SK-N-SH treated with all-trans-retinoic acid at 6 μM for 48 hours (cell line): ENCODE results near the gene HIGD2B.

Source experiments
- ATAC-seq: fragments of 200-7000 bp; cut with Tn5 transposase; 3 replicates; pipeline ENCODE4 v1.9.1; 2020; ENCODE audit warnings: mild to moderate bottlenecking, moderate library complexity
- ARNTL ChIP-seq: fragments of 450-650 bp; formaldehyde crosslinking; IDR thresholded peaks from 2 replicates; pipeline ENCODE4 v1.5.0; 2020; ENCODE audit warnings: low read depth, mild to moderate bottlenecking, moderate library complexity, borderline replicate concordance
- BACH2 ChIP-seq: fragments of 250-450 bp; sonication (Bioruptor Pico); IDR thresholded peaks from 2 replicates; pipeline ENCODE4 v1.9.0; 2021; ENCODE audit warnings: mild to moderate bottlenecking, borderline replicate concordance
- CSDC2 ChIP-seq: fragments of 250-450 bp; sonication (Bioruptor Pico); IDR thresholded peaks from 2 replicates; pipeline ENCODE4 v1.5.0; 2020; ENCODE audit warnings: mild to moderate bottlenecking, moderate library complexity
- ESRRG ChIP-seq: fragments of 250-450 bp; sonication (Bioruptor Pico); IDR thresholded peaks from 2 replicates; pipeline ENCODE4 v1.6.1; 2021; ENCODE audit warnings: mild to moderate bottlenecking
- PPARA ChIP-seq: fragments of 250-450 bp; sonication (Bioruptor Pico); IDR thresholded peaks from 2 replicates; pipeline ENCODE4 v1.5.0; 2020; ENCODE audit warnings: mild to moderate bottlenecking, borderline replicate concordance
- RARB ChIP-seq: fragments of 250-450 bp; sonication (Bioruptor Pico); IDR thresholded peaks from 2 replicates; pipeline ENCODE4 v1.8.0; 2021; ENCODE audit warnings: mild to moderate bottlenecking, moderate library complexity
- SNAI2 ChIP-seq: fragments of 250-450 bp; sonication (Bioruptor Pico); IDR thresholded peaks from 2 replicates; pipeline ENCODE4 v1.5.0; 2020; ENCODE audit warnings: mild to moderate bottlenecking, moderate library complexity
- TCF4 ChIP-seq: fragments of 250-450 bp; sonication (Bioruptor Pico); IDR thresholded peaks from 2 replicates; pipeline ENCODE4 v1.8.0; 2021; ENCODE audit warnings: mild to moderate bottlenecking, moderate library complexity, borderline replicate concordance
- TOX ChIP-seq: fragments of 250-450 bp; sonication (Bioruptor Pico); IDR thresholded peaks from 2 replicates; pipeline ENCODE4 v1.8.0; 2021; ENCODE audit warnings: mild to moderate bottlenecking, moderate library complexity, borderline replicate concordance
- ZC3H10 ChIP-seq: fragments of 250-450 bp; sonication (Bioruptor Pico); IDR thresholded peaks from 2 replicates; pipeline ENCODE4 v1.5.1; 2021; ENCODE audit warnings: mild to moderate bottlenecking, moderate library complexity
- ZFP3 ChIP-seq: fragments of 250-450 bp; sonication (Bioruptor Pico); IDR thresholded peaks from 2 replicates; pipeline ENCODE4 v1.5.0; 2020; ENCODE audit warnings: mild to moderate bottlenecking, moderate library complexity
- ZNF565 ChIP-seq: fragments of 450-650 bp; formaldehyde crosslinking; conservative IDR thresholded peaks from 2 replicates; pipeline ENCODE4 v1.5.0; 2020; ENCODE audit warnings: low read depth, mild to moderate bottlenecking, moderate library complexity
- ZNF70 ChIP-seq: fragments of 450-650 bp; formaldehyde crosslinking; IDR thresholded peaks from 2 replicates; pipeline ENCODE4 v1.5.0; 2020; ENCODE audit warnings: mild to moderate bottlenecking, moderate library complexity
- TF ChIP-seq, protein P1 (sequence below): fragments of 250-450 bp; sonication (Bioruptor Pico); IDR thresholded peaks from 2 replicates; pipeline ENCODE4 v1.5.1; 2021; ENCODE audit warnings: mild to moderate bottlenecking, moderate library complexity
- TF ChIP-seq, protein P2 (sequence below): fragments of 250-450 bp; sonication (Bioruptor Pico); IDR thresholded peaks from 2 replicates; pipeline ENCODE4 v1.8.0; 2020; ENCODE audit warnings: mild to moderate bottlenecking, moderate library complexity, borderline replicate concordance
- TF ChIP-seq, protein P3 (sequence below): fragments of 250-450 bp; sonication (Bioruptor Pico); IDR thresholded peaks from 2 replicates; pipeline ENCODE4 v1.5.0; 2020; ENCODE audit warnings: mild to moderate bottlenecking, moderate library complexity
- TF ChIP-seq, protein P4 (sequence below): fragments of 250-450 bp; sonication (Bioruptor Pico); IDR thresholded peaks from 2 replicates; pipeline ENCODE4 v1.8.0; 2021; ENCODE audit warnings: low read depth, mild to moderate bottlenecking, moderate library complexity, borderline replicate concordance

The HIGD2B gene

DNA sequence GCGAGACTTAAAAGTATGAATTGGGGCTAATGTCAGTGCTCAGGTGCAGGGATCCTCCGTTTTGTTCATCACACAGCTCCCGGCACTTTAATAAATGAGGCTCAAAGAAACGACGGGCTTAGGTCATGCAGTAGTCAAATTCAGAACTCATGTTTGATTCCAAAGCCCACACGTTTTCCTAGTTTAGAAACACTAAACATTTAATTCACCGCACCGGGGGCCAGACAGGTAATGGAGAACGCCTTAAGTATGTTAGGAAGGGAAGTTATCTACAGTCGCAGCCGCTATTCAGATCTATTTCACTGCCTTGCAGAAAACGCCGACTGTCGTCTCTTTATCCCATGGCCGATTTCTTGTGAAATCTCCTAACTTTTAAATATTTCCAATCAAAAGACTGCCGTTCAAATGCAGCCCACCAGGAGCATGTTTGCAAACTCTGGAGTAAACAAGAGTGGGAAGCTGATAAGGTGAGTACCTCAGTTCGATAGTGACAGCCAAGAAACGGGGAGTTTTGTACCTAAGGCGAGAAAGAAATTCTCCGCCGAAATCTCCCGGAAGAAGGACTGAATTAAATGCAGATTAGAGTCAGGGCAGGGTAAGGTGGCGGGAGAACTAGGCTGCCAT is 569 bp downstream of the HIGD2B start (continued):
- TF ChIP-seq, protein P1, sequence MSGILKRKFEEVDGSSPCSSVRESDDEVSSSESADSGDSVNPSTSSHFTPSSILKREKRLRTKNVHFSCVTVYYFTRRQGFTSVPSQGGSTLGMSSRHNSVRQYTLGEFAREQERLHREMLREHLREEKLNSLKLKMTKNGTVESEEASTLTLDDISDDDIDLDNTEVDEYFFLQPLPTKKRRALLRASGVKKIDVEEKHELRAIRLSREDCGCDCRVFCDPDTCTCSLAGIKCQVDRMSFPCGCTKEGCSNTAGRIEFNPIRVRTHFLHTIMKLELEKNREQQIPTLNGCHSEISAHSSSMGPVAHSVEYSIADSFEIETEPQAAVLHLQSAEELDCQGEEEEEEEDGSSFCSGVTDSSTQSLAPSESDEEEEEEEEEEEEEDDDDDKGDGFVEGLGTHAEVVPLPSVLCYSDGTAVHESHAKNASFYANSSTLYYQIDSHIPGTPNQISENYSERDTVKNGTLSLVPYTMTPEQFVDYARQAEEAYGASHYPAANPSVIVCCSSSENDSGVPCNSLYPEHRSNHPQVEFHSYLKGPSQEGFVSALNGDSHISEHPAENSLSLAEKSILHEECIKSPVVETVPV (CRISPR knock-in tag), result no peak

DNA sequence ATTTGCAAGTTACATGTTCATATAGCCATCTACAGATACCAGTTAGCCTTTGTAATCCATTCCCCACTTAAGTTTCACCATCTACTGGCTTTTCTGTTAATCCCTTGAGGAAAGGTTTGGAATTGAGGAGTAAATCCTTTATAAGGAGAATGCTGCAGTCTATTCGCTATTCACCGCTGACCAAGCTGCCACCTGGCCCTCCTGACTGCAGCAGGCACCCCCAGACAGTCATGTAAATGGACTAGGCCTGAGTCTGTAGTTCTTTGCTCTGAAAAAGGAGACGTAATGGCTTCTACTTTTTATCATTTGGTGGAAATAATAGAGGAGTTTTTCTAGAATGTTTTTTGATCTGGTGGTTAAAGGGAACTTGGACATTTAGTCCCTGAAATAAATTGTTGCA is 3.2 kb downstream of the HIGD2B start:
- no peak for TF ChIP-seq ZC3H10 (CRISPR knock-in tag)
- no peak for TF ChIP-seq TCF4 (CRISPR knock-in tag)
- TF ChIP-seq ZNF565, result no peak
- TF ChIP-seq TOX (CRISPR knock-in tag), result no peak
- no peak for TF ChIP-seq RARB (CRISPR knock-in tag)
- no peak for TF ChIP-seq BACH2 (CRISPR knock-in tag)
- TF ChIP-seq PPARA, result no peak
- TF ChIP-seq, protein P2, sequence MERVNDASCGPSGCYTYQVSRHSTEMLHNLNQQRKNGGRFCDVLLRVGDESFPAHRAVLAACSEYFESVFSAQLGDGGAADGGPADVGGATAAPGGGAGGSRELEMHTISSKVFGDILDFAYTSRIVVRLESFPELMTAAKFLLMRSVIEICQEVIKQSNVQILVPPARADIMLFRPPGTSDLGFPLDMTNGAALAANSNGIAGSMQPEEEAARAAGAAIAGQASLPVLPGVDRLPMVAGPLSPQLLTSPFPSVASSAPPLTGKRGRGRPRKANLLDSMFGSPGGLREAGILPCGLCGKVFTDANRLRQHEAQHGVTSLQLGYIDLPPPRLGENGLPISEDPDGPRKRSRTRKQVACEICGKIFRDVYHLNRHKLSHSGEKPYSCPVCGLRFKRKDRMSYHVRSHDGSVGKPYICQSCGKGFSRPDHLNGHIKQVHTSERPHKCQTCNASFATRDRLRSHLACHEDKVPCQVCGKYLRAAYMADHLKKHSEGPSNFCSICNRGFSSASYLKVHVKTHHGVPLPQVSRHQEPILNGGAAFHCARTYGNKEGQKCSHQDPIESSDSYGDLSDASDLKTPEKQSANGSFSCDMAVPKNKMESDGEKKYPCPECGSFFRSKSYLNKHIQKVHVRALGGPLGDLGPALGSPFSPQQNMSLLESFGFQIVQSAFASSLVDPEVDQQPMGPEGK (CRISPR knock-in tag), result no peak
- TF ChIP-seq, protein P3, sequence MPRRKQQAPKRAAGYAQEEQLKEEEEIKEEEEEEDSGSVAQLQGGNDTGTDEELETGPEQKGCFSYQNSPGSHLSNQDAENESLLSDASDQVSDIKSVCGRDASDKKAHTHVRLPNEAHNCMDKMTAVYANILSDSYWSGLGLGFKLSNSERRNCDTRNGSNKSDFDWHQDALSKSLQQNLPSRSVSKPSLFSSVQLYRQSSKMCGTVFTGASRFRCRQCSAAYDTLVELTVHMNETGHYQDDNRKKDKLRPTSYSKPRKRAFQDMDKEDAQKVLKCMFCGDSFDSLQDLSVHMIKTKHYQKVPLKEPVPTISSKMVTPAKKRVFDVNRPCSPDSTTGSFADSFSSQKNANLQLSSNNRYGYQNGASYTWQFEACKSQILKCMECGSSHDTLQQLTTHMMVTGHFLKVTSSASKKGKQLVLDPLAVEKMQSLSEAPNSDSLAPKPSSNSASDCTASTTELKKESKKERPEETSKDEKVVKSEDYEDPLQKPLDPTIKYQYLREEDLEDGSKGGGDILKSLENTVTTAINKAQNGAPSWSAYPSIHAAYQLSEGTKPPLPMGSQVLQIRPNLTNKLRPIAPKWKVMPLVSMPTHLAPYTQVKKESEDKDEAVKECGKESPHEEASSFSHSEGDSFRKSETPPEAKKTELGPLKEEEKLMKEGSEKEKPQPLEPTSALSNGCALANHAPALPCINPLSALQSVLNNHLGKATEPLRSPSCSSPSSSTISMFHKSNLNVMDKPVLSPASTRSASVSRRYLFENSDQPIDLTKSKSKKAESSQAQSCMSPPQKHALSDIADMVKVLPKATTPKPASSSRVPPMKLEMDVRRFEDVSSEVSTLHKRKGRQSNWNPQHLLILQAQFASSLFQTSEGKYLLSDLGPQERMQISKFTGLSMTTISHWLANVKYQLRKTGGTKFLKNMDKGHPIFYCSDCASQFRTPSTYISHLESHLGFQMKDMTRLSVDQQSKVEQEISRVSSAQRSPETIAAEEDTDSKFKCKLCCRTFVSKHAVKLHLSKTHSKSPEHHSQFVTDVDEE (CRISPR knock-in tag), result no peak
- TF ChIP-seq, protein P4, sequence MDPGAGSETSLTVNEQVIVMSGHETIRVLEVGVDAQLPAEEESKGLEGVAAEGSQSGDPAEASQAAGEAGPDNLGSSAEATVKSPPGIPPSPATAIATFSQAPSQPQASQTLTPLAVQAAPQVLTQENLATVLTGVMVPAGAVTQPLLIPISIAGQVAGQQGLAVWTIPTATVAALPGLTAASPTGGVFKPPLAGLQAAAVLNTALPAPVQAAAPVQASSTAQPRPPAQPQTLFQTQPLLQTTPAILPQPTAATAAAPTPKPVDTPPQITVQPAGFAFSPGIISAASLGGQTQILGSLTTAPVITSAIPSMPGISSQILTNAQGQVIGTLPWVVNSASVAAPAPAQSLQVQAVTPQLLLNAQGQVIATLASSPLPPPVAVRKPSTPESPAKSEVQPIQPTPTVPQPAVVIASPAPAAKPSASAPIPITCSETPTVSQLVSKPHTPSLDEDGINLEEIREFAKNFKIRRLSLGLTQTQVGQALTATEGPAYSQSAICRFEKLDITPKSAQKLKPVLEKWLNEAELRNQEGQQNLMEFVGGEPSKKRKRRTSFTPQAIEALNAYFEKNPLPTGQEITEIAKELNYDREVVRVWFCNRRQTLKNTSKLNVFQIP (CRISPR knock-in tag), result no peak
- no peak for TF ChIP-seq CSDC2
- no peak for TF ChIP-seq ESRRG (CRISPR knock-in tag)
- no peak for TF ChIP-seq ZFP3 (CRISPR knock-in tag)
- no peak for TF ChIP-seq ARNTL
- ATAC-seq, result no peak

DNA sequence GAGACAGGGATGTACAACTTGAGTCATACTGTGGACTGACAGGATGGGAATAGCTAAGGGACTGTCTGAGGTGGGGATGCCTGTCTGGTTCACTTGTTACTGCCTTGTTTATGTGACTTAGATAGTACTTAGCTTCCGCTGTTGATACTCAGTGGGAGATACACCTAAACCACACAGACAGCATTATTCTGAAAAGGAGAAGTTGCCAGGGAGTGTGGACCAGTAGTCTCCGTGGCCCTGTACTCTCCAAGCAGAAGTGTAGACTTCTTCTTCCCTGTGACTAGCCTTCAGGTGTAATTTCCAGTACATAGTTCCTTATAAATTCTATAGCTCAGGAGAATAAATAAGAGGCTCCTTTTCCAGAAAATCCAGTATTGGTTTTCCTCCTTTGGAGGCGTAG is 5.1 kb downstream of the HIGD2B start:
- TF ChIP-seq ESRRG (CRISPR knock-in tag), result no peak
- TF ChIP-seq SNAI2 (CRISPR knock-in tag), result no peak
- TF ChIP-seq, protein P4 (CRISPR knock-in tag), result no peak
- TF ChIP-seq ZNF70 (CRISPR knock-in tag), result no peak
- TF ChIP-seq, protein P3 (CRISPR knock-in tag), result no peak
- TF ChIP-seq TCF4 (CRISPR knock-in tag), result no peak
- no peak for TF ChIP-seq TOX (CRISPR knock-in tag)
- TF ChIP-seq CSDC2, result no peak
- TF ChIP-seq ARNTL, result no peak
- no peak for ATAC-seq
